ENCODE results near the gene MMS19. TPM values are rescaled to one million over a fixed set of nuclear protein-coding genes. Genes with fewer than 3 reads are reported as not detected.

Gene MMS19
- total and polyA plus RNA-seq, 10 of the 15 experiments (the other 5 are each of a cell fraction or from before 2014, with no cell fraction given), result 40.2 to 112 (median 69.0) TPM

- Histone ChIP-seq H3K4me3 (no peak overlapping the region), H3K36me3 (ENCODE audit: control insufficient read depth in 2 of 2, insufficient read depth in 2 of 2, low read length in 1 of 2) (peaks cover 1 to 21% of the 10 kb centered on the region in 2 experiments), H3K27me3 (replicated peaks in 1 of 2; ENCODE audit: control insufficient read depth in 2 of 2, insufficient read depth in 2 of 2, low read length in 1 of 2) (no peaks in the 10 kb centered on the region), H2AFZ (ENCODE audit: control insufficient read depth, low read depth, low read length) (no peak overlapping the region), H3K4me1 (ENCODE audit: control insufficient read depth, insufficient read depth, low read length) (peaks cover 1% of the 10 kb centered on the region), H3K79me2 (ENCODE audit: control insufficient read depth, insufficient read depth, low read length) (peaks cover 3% of the 10 kb centered on the region), H3K9me3 (replicated peaks; ENCODE audit: control insufficient read depth, insufficient read depth, low read length) (no peaks in the 10 kb centered on the region), H3K27ac (ENCODE audit: control insufficient read depth, insufficient read depth) (no peak overlapping the region), H3K4me2 (ENCODE audit: control insufficient read depth, insufficient read depth) (no peak overlapping the region), H3K9ac (ENCODE audit: control insufficient read depth, insufficient read depth, low read length) (no peak overlapping the region), H4K20me1 (ENCODE audit: control insufficient read depth, insufficient read depth) (no peaks in the 10 kb centered on the region)
- ChIA-PET POLR2A (no interaction called here), SMC1A (ENCODE audit: uncharacterized antibody, unreplicated experiment) (interaction anchor here (1.4 kb wide), 1 partner anchor 9 kb away, joined by 3 read pairs; no protein-coding TSS in a partner anchor), CTCF (no interaction called here), RAD21 (ENCODE audit: unreplicated experiment) (no interaction called here)
- no TSS peak for BruUV-seq (replicated peaks)
- DNase-seq (ENCODE audit: low read depth, low spot score) (no peak), FAIRE-seq (no peak), ATAC-seq (no peak)
- in situ Hi-C loops (cut with MboI) (no loop called here), intact Hi-C loops (cut with micrococcal nuclease; ENCODE audit: unreplicated experiment) (no loop called here)
- TF ChIP-seq TCF3 (IDR thresholded peaks at IDR 0.05; ENCODE audit: borderline replicate concordance, insufficient read depth, low read depth, low read length), result no peak
- no peak for TF ChIP-seq NFIC (IDR thresholded peaks at IDR 0.05; ENCODE audit: low read depth, low read length)
- TF ChIP-seq ZNF592 (IDR thresholded peaks at IDR 0.05), result no peak
- TF ChIP-seq ZBTB33 (IDR thresholded peaks at IDR 0.05), result no peak
- TF ChIP-seq EZH2 (IDR thresholded peaks at IDR 0.05; ENCODE audit: borderline replicate concordance, control insufficient read depth, low read depth, low read length), result no peak
- no peak for TF ChIP-seq CREM (IDR thresholded peaks at IDR 0.05; ENCODE audit: low read depth)
- TF ChIP-seq JUND (IDR thresholded peaks at IDR 0.05; ENCODE audit: low read depth, low read length), result no peak
- no peak for TF ChIP-seq POLR2A (IDR thresholded peaks at IDR 0.05; ENCODE audit: low read depth, low read length)
- no peak for TF ChIP-seq MYB (IDR thresholded peaks at IDR 0.05; ENCODE audit: borderline replicate concordance, low read depth, low read length)
- no peak for TF ChIP-seq SKIL (IDR thresholded peaks at IDR 0.05; ENCODE audit: low read depth, poor library complexity, severe bottlenecking)
- TF ChIP-seq SIN3A (IDR thresholded peaks at IDR 0.05; ENCODE audit: low read depth, low read length), result no peak
- no peak for TF ChIP-seq RBBP5 (conservative IDR thresholded peaks at IDR 0.05)
- TF ChIP-seq NRF1 (conservative IDR thresholded peaks at IDR 0.05; ENCODE audit: low read depth, low read length), result no peak
- WGBS (ENCODE audit: insufficient coverage, insufficient replicate concordance, low lambda C conversion rate, missing lambda C conversion rate), result 83% methylated on average over 5 of the region's 6 CpGs
Measured at GRCh38 chr10:97452352-97452751, 45.9 kb downstream of the MMS19 start.
